OCI-LY1 (cell line): ENCODE measurements around the gene POLD4.

ENCODE experiments used
- CTCF ChIP-seq: fragments of 200-600 bp; sonication (generic), shearing (Covaris generic); IDR thresholded peaks from 2 replicates; pipeline ENCODE4 v1.5.1; 2017; ENCODE audit warnings: mild to moderate bottlenecking, antibody characterized with exemption, low read length, moderate library complexity, mixed read lengths
- EZH2 ChIP-seq: fragments of 200-600 bp; sonication (generic), shearing (Covaris generic); IDR thresholded peaks from 2 replicates; pipeline ENCODE4 v1.8.0; 2017; ENCODE audit warnings: borderline replicate concordance, mixed run types, mild to moderate bottlenecking, antibody characterized with exemption, low read length, moderate library complexity, mixed read lengths

- TF ChIP-seq CTCF (no peak), EZH2 (no peak)
These were observed 19.1 kb upstream of the POLD4 start for GRCh38 chr11:67372321-67372992.
